PC-3 (cell line): Measurements from ENCODE around the gene PARP12. TPM values are rescaled to one million over a fixed set of nuclear protein-coding genes. Genes with fewer than 3 reads are reported as not detected.

ENCODE experiments used
- ATAC-seq: fragments of 200-7000 bp; cut with Tn5 transposase; 2 replicates; pipeline ENCODE4 v1.9.1; 2020; ENCODE audit warnings: mild to moderate bottlenecking, moderate library complexity
- BruUV-seq: library from RNA; stranded (reverse); fragments of 400-500 nt; replicated peaks from 2 replicates; lab custom pipeline; 2021; lab: Mats Ljungman, UMichigan
- CTCF ChIA-PET: fragments of 300-600 bp; sonication (Branson Sonifier 250); formaldehyde crosslinking; loops from one replicate; lab custom pipeline; 2022; ENCODE audit warnings: antibody characterized with exemption; lab: Charles Lee
- POLR2A ChIA-PET: fragments of 300-600 bp; sonication (Branson Sonifier 250); formaldehyde crosslinking; loops from one replicate; lab custom pipeline; 2022; ENCODE audit warnings: antibody characterized with exemption; ENCODE audit not compliant: unreplicated experiment; lab: Charles Lee
- DNase-seq: peaks from one replicate; pipeline ENCODE4 v3.0.0-alpha.2; 2015
- H2AFZ ChIP-seq: fragments of 300-600 bp; sonication (generic); 2 replicates; pipeline ENCODE4 v1.6.0; 2016; ENCODE audit warnings: antibody characterized with exemption, low read length
- H3F3A ChIP-seq: fragments of 300-600 bp; sonication (generic); one replicate; pipeline ENCODE4 v1.6.0; 2017; ENCODE audit warnings: antibody characterized with exemption, low read length, control low read depth, mild to moderate bottlenecking; ENCODE audit not compliant: unreplicated experiment
- H3K27ac ChIP-seq: fragments of 300-600 bp; sonication (generic); 2 replicates; pipeline ENCODE4 v1.5.1; 2016; ENCODE audit warnings: mild to moderate bottlenecking, low read length
- H3K27me3 ChIP-seq: fragments of 300-600 bp; sonication (generic); 2 replicates; pipeline ENCODE4 v1.6.1; 2016; ENCODE audit warnings: low read length, mixed read lengths
- H3K36me3 ChIP-seq: fragments of 300-600 bp; sonication (generic); 2 replicates; pipeline ENCODE4 v1.6.1; 2016; ENCODE audit warnings: low read depth, mixed run types, low read length, mixed read lengths
- H3K4me1 ChIP-seq: fragments of 300-600 bp; sonication (generic); 2 replicates; pipeline ENCODE4 v1.5.1; 2016; ENCODE audit warnings: low read length; ENCODE audit not compliant: insufficient read depth
- H3K4me2 ChIP-seq: fragments of 300-600 bp; sonication (generic); 2 replicates; pipeline ENCODE4 v1.6.0; 2016; ENCODE audit warnings: low read length
- H3K4me3 ChIP-seq: fragments of 300-600 bp; sonication (generic); 2 replicates; pipeline ENCODE4 v1.5.1; 2016; ENCODE audit warnings: mild to moderate bottlenecking, low read length, mixed read lengths
- H3K79me2 ChIP-seq: fragments of 300-600 bp; sonication (generic); 2 replicates; pipeline ENCODE4 v1.6.1; 2017; ENCODE audit warnings: low read length, mixed read lengths
- H3K9ac ChIP-seq: fragments of 300-600 bp; sonication (generic); 2 replicates; pipeline ENCODE4 v1.6.0; 2016; ENCODE audit warnings: mild to moderate bottlenecking, low read length
- H3K9me2 ChIP-seq: fragments of 300-600 bp; sonication (generic); replicated peaks from 2 replicates; pipeline ENCODE4 v1.6.1; 2016; ENCODE audit warnings: mixed run types, low read length, mixed read lengths
- H3K9me3 ChIP-seq: fragments of 300-600 bp; sonication (generic); 2 replicates; pipeline ENCODE4 v1.6.1; 2016; ENCODE audit warnings: low read length, mixed read lengths
- H4K20me1 ChIP-seq: fragments of 300-600 bp; sonication (generic); 2 replicates; pipeline ENCODE4 v1.6.1; 2016; ENCODE audit warnings: low read length, mixed read lengths
- CTCF ChIP-seq: fragments of 300-600 bp; sonication (generic); conservative IDR thresholded peaks from 2 replicates; pipeline ENCODE4 v1.5.1; 2017; ENCODE audit warnings: antibody characterized with exemption, low read depth, mild to moderate bottlenecking, low read length
- EZH2 ChIP-seq: fragments of 300-600 bp; sonication (generic); IDR thresholded peaks from one replicate; pipeline ENCODE4 v1.6.1; 2017; ENCODE audit warnings: antibody characterized with exemption, mild to moderate bottlenecking, low read length; ENCODE audit not compliant: unreplicated experiment
- EZH2phosphoT487 ChIP-seq: fragments of 300-600 bp; sonication (generic); IDR thresholded peaks from 2 replicates; pipeline ENCODE4 v1.6.1; 2018; ENCODE audit warnings: mild to moderate bottlenecking, antibody characterized with exemption, low read length, borderline replicate concordance
- intact Hi-C: fragments of 100-400 bp; cut with micrococcal nuclease; formaldehyde crosslinking; loops from 2 replicates; pipeline ENCODE4 v1.9.0; 2023
- total RNA-seq: library from RNA; depleted of rRNA; stranded (reverse); fragments of >200 nt; gene quantifications from 2 replicates; pipeline ENCODE4 v1.2.3, GENCODE V29; 2014

PARP12 gene
- total RNA-seq, 1 experiment from 2014 or later, result 28.1 TPM

GRCh38 chr7:140004672-140005071 lies 58.1 kb downstream of the PARP12 start:
- Histone ChIP-seq H2AFZ (no peak overlapping the region), H3K9ac (no peak overlapping the region), H3K36me3 (no peaks in the 10 kb centered on the region), H4K20me1 (no peaks in the 10 kb centered on the region), H3K9me2 (no peaks in the 10 kb centered on the region), H3K4me3 (no peak overlapping the region), H3K27ac (no peak overlapping the region), H3K4me2 (no peak overlapping the region), H3F3A (no peaks in the 10 kb centered on the region), H3K9me3 (no peaks in the 10 kb centered on the region), H3K4me1 (no peaks in the 10 kb centered on the region), H3K27me3 (no peaks in the 10 kb centered on the region), H3K79me2 (no peaks in the 10 kb centered on the region)
- no peak for DNase-seq
- ATAC-seq, result no peak
- intact Hi-C loops, result loop anchor here (1.0 to 10.0 kb wide), 3 partner anchors 54 to 570 kb away; no protein-coding TSS in a partner anchor
- ChIA-PET POLR2A (no interaction called here), CTCF (interaction anchor here (0.7 kb wide), 1 partner anchor 386 kb away, joined by 3 read pairs; no protein-coding TSS in a partner anchor)
- TF ChIP-seq EZH2 (no peak), CTCF (no peak), EZH2phosphoT487 (no peak)
- no TSS peak for BruUV-seq

- TF ChIP-seq EZH2phosphoT487, result no peak
- peak; percentile 84 for TF ChIP-seq CTCF
- Histone ChIP-seq H3K79me2 (no peaks in the 10 kb centered on the region), H4K20me1 (no peaks in the 10 kb centered on the region), H3K36me3 (no peaks in the 10 kb centered on the region), H3K27ac (no peak overlapping the region), H3F3A (no peaks in the 10 kb centered on the region), H3K27me3 (no peaks in the 10 kb centered on the region), H3K9me2 (no peaks in the 10 kb centered on the region), H3K4me3 (no peak overlapping the region), H2AFZ (0 out of 2 replicates have a peak overlapping the region, but pooled peaks have one; percentile 34), H3K9ac (no peak overlapping the region), H3K4me2 (no peak overlapping the region), H3K9me3 (no peaks in the 10 kb centered on the region), H3K4me1 (no peaks in the 10 kb centered on the region)
- intact Hi-C loops, result loop anchor here (1.0 to 10.0 kb wide), 4 partner anchors 55 to 569 kb away; no protein-coding TSS in a partner anchor
- ChIA-PET CTCF (interaction anchor here (0.6 kb wide), 1 partner anchor 446 kb away, joined by 3 read pairs; no protein-coding TSS in a partner anchor), POLR2A (no interaction called here)
- no TSS peak for BruUV-seq
- ATAC-seq (peak; percentile 75), DNase-seq (peak; percentile 86)
Measured at GRCh38 chr7:140003913-140004382, 58.8 kb downstream of the PARP12 start.

GRCh38 chr7:140000666-140001268 lies 62.0 kb downstream of the PARP12 start:
- no peaks in the 10 kb centered on the region for H3K27me3 ChIP-seq
- ChIA-PET POLR2A (no interaction called here), CTCF (interaction anchor here (0.6 kb wide), 1 partner anchor 59 kb away, joined by 4 read pairs; no protein-coding TSS in a partner anchor)
- no peaks in the 10 kb centered on the region for H3K79me2 ChIP-seq
- no peak for DNase-seq
- no peaks in the 10 kb centered on the region for H3F3A ChIP-seq
- TF ChIP-seq EZH2, result no peak
- no peak for TF ChIP-seq CTCF
- no peak for TF ChIP-seq EZH2phosphoT487
- H3K27ac ChIP-seq, result no peak overlapping the region
- H2AFZ ChIP-seq, result no peak overlapping the region
- H3K4me3 ChIP-seq, result no peak overlapping the region
- intact Hi-C loops, result loop anchor here (10.0 kb wide), 1 partner anchor 566 kb away; no protein-coding TSS in a partner anchor
- no peaks in the 10 kb centered on the region for H3K4me1 ChIP-seq
- no peaks in the 10 kb centered on the region for H3K36me3 ChIP-seq
- H3K9me3 ChIP-seq, result no peaks in the 10 kb centered on the region
- no peaks in the 10 kb centered on the region for H3K9me2 ChIP-seq
- H4K20me1 ChIP-seq, result no peaks in the 10 kb centered on the region
- H3K4me2 ChIP-seq, result no peak overlapping the region
- no peak overlapping the region for H3K9ac ChIP-seq
- no TSS peak for BruUV-seq
- no peak for ATAC-seq
